RWPE2 (cell line): ENCODE results near the gene FYCO1.

Experiments
- ATAC-seq: fragments of 200-7000 bp; cut with Tn5 transposase; 3 replicates; pipeline ENCODE4 v1.9.1; 2021; ENCODE audit warnings: low read depth
- DNase-seq: peaks from one replicate; pipeline ENCODE4 v3.0.0-alpha.2; 2020; ENCODE audit warnings: low spot score
- H3K27ac ChIP-seq: fragments of 450-650 bp; 2 replicates; pipeline ENCODE4 v1.5.1; 2017; ENCODE audit warnings: mild to moderate bottlenecking; ENCODE audit not compliant: poor library complexity, severe bottlenecking
- H3K27me3 ChIP-seq: fragments of 250-450 bp; sonication (Bioruptor Pico); 2 replicates; pipeline ENCODE4 v1.5.1; 2021; ENCODE audit warnings: mild to moderate bottlenecking, moderate library complexity; ENCODE audit not compliant: insufficient read depth, poor library complexity, severe bottlenecking
- H3K36me3 ChIP-seq: fragments of 250-450 bp; sonication (Bioruptor Pico); 2 replicates; pipeline ENCODE4 v1.5.1; 2020; ENCODE audit warnings: low read depth, mild to moderate bottlenecking, moderate library complexity
- H3K4me1 ChIP-seq: fragments of 250-450 bp; sonication (Bioruptor Pico); 2 replicates; pipeline ENCODE4 v1.5.1; 2021; ENCODE audit warnings: mild to moderate bottlenecking, moderate library complexity; ENCODE audit not compliant: insufficient read depth, poor library complexity, severe bottlenecking
- H3K4me3 ChIP-seq: fragments of 250-450 bp; sonication (Bioruptor Pico); 2 replicates; pipeline ENCODE4 v1.5.1; 2021; ENCODE audit warnings: mild to moderate bottlenecking, moderate library complexity; ENCODE audit not compliant: severe bottlenecking
- H3K9me3 ChIP-seq: fragments of 250-450 bp; sonication (Bioruptor Pico); 2 replicates; pipeline ENCODE4 v1.5.1; 2021; ENCODE audit warnings: mild to moderate bottlenecking, moderate library complexity; ENCODE audit not compliant: severe bottlenecking
- TF ChIP-seq, protein P1 (sequence below): fragments of 450-650 bp; IDR thresholded peaks from one replicate; pipeline ENCODE4 v1.5.1; 2017; ENCODE audit warnings: mild to moderate bottlenecking, moderate library complexity; ENCODE audit not compliant: poor library complexity, severe bottlenecking

FYCO1 gene

GRCh38 chr3:45958321-45958791 lies 37.3 kb downstream of the FYCO1 start:
- DNase-seq (no peak), ATAC-seq (no peak)
- peaks cover 6% of the 10 kb centered on the region for H3K4me1 ChIP-seq
- no peak overlapping the region for H3K27ac ChIP-seq
- H3K36me3 ChIP-seq, result peaks cover 72% of the 10 kb centered on the region
- H3K27me3 ChIP-seq, result no peaks in the 10 kb centered on the region
- TF ChIP-seq, protein P1, sequence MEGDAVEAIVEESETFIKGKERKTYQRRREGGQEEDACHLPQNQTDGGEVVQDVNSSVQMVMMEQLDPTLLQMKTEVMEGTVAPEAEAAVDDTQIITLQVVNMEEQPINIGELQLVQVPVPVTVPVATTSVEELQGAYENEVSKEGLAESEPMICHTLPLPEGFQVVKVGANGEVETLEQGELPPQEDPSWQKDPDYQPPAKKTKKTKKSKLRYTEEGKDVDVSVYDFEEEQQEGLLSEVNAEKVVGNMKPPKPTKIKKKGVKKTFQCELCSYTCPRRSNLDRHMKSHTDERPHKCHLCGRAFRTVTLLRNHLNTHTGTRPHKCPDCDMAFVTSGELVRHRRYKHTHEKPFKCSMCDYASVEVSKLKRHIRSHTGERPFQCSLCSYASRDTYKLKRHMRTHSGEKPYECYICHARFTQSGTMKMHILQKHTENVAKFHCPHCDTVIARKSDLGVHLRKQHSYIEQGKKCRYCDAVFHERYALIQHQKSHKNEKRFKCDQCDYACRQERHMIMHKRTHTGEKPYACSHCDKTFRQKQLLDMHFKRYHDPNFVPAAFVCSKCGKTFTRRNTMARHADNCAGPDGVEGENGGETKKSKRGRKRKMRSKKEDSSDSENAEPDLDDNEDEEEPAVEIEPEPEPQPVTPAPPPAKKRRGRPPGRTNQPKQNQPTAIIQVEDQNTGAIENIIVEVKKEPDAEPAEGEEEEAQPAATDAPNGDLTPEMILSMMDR, result no peak
- no peaks in the 10 kb centered on the region for H3K9me3 ChIP-seq
- H3K4me3 ChIP-seq, result no peak overlapping the region

DNA sequence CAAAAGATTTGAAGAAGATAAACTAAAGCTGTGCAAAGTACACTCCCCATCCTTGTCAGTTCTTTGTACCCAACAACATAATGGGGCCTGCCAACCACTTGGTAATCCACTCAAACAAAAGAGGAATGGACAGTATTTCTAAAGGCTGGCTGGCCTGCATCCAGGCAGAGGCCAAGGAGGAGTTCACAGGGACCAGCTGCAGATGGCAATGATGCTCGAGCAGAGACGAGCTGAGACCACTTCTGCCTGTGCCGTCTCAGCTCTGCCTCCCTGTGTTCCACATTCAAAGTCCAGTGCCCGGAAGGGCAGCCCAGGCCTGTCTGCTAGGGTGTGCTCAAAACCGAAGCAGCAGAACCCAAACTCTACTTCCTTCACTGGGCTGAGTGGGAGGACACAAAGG lies 38.0 kb downstream of the FYCO1 start:
- peaks cover 73% of the 10 kb centered on the region for H3K36me3 ChIP-seq
- ATAC-seq, result no peak
- TF ChIP-seq, protein P1, result no peak
- no peak overlapping the region for H3K4me3 ChIP-seq
- H3K9me3 ChIP-seq, result no peaks in the 10 kb centered on the region
- DNase-seq, result no peak
- H3K27ac ChIP-seq, result no peak overlapping the region
- peaks cover 6% of the 10 kb centered on the region for H3K4me1 ChIP-seq
- no peaks in the 10 kb centered on the region for H3K27me3 ChIP-seq

GRCh38 chr3:45955706-45956105 lies 39.9 kb downstream of the FYCO1 start:
- Histone ChIP-seq H3K36me3 (peaks cover 66% of the 10 kb centered on the region), H3K9me3 (no peaks in the 10 kb centered on the region)
- no peak for DNase-seq

GRCh38 chr3:45955017-45955647 lies 40.5 kb downstream of the FYCO1 start:
- DNase-seq (no peak), ATAC-seq (no peak)
- no peaks in the 10 kb centered on the region for H3K9me3 ChIP-seq
- H3K4me3 ChIP-seq, result no peak overlapping the region
- H3K36me3 ChIP-seq, result peaks cover 62% of the 10 kb centered on the region
- H3K27ac ChIP-seq, result no peak overlapping the region
- H3K27me3 ChIP-seq, result no peaks in the 10 kb centered on the region
- TF ChIP-seq, protein P1, result no peak
- H3K4me1 ChIP-seq, result peaks cover 6% of the 10 kb centered on the region

More at GRCh38 chr3:45955706-45956105, 39.9 kb downstream of the FYCO1 start:
- H3K27me3 ChIP-seq, result no peaks in the 10 kb centered on the region
- peaks cover 6% of the 10 kb centered on the region for H3K4me1 ChIP-seq
- ATAC-seq, result no peak
- no peak overlapping the region for H3K4me3 ChIP-seq
- TF ChIP-seq, protein P1, result no peak
- H3K27ac ChIP-seq, result no peak overlapping the region

DNA sequence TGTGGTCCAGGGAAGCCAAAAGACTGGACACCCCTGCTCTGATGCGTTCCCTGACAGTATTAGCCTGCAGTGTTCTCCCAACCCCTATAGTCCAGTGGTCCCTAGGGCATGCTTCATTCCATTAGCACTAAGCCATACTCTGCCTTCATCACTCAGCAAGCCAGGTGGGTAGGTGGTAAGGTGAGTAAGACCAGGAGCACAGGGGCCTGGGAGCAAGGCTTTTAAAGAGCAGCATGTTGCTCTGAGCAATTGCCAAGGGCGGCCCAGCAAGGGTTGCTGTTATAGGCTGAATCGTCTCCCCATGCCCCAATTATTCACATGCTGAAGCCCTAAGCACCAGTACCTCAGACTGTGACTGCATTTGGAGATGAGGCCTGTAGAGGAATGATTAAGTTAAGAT lies 41.3 kb downstream of the FYCO1 start:
- no peak for DNase-seq
- no peak for ATAC-seq
- no peak overlapping the region for H3K27ac ChIP-seq
- H3K9me3 ChIP-seq, result no peaks in the 10 kb centered on the region
- no peaks in the 10 kb centered on the region for H3K27me3 ChIP-seq
- H3K4me1 ChIP-seq, result peaks cover 6% of the 10 kb centered on the region
- peaks cover 54% of the 10 kb centered on the region for H3K36me3 ChIP-seq
- H3K4me3 ChIP-seq, result no peak overlapping the region
- TF ChIP-seq, protein P1, result no peak
